Erythroblast (primary cell): ENCODE data around the gene FNDC3A.

Source experiments
- GATA1 ChIP-seq: IDR thresholded peaks from 2 replicates; pipeline ENCODE4 v1.6.1; 2011; ENCODE audit warnings: low read depth, mild to moderate bottlenecking, control low read depth, low read length, moderate library complexity
- POLR2A ChIP-seq: IDR thresholded peaks from 2 replicates; pipeline ENCODE4 v1.6.1; 2011; ENCODE audit warnings: mild to moderate bottlenecking, low read length

- TF ChIP-seq POLR2A = no peak
- TF ChIP-seq GATA1 = no peak
These were observed 95.7 kb downstream of the FNDC3A start for GRCh38 chr13:49071341-49071937.
